ENCODE measurements around the gene SORCS2. TPM values are rescaled to one million over a fixed set of nuclear protein-coding genes. Genes with fewer than 3 reads are reported as not detected.

The SORCS2 gene
- total and polyA plus RNA-seq, 2 of the 4 experiments (the other 2 are of a cell fraction), result 0.36 to 0.62 TPM

DNA sequence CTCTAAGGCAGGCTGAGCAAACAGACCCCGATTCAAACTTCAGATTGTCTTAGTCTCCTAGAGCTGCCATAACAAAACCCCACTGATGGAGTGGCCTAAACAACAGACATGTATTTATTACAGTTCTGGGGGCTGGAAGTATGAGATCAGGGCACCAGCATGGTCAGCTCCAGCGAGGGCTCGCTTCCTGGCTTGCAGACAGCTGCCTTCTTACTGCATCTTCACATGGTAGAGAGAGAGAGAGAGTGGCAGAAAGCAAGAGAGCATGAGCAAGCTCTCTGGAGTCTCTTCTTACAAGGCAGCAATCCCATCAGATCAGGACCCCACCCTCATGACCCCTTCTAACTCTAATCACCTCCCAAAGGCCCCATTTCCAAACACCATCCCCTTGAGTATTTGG is 22.3 kb upstream of the SORCS2 start:
- BruUV-seq (replicated peaks), result no TSS peak
- H3K9ac ChIP-seq (ENCODE audit: low read depth, low read length), result no peak overlapping the region
- H3K27me3 ChIP-seq (ENCODE audit: control insufficient read depth, insufficient read depth, low read length), result peaks cover 47% of the 10 kb centered on the region
- no peak overlapping the region for H2AFZ ChIP-seq (replicated peaks; ENCODE audit: low read length, poor library complexity)
- no peaks in the 10 kb centered on the region for H3K79me1 ChIP-seq (ENCODE audit: low read depth in 1 of 2, low read length in 2 of 2)
- ChIA-PET CTCF (no interaction called here), POLR2A (ENCODE audit: unreplicated experiment) (no interaction called here)
- TF ChIP-seq MXI1 (IDR thresholded peaks at IDR 0.05; ENCODE audit: borderline replicate concordance, low read depth, low read length), result no peak
- no peak overlapping the region for H2AK5ac ChIP-seq (ENCODE audit: low read depth, low read length)
- no peak overlapping the region for H3K4ac ChIP-seq (ENCODE audit: low read depth, low read length)
- no peak overlapping the region for H3K27ac ChIP-seq (ENCODE audit: insufficient read depth, low read length)
- H4K8ac ChIP-seq (ENCODE audit: low read depth in 2 of 2, low read length in 2 of 2), result no peak overlapping the region
- no peak overlapping the region for H3K23ac ChIP-seq (ENCODE audit: low read depth, low read length)
- ATAC-seq (ENCODE audit: low read depth) (no peak), DNase-seq (no peak)
- no peaks in the 10 kb centered on the region for H4K20me1 ChIP-seq (ENCODE audit: insufficient read depth, low read length)
- H4K91ac ChIP-seq (ENCODE audit: insufficient read depth, low read depth, low read length), result no peak overlapping the region
- H2AK9ac ChIP-seq (replicated peaks; ENCODE audit: low read depth, low read length, poor library complexity), result no peak overlapping the region
- H4K5ac ChIP-seq (ENCODE audit: low read depth, low read length), result no peak overlapping the region
- H3K4me3 ChIP-seq (ENCODE audit: insufficient read depth, low read depth, low read length), result no peak overlapping the region
- no peaks in the 10 kb centered on the region for H3K9me1 ChIP-seq (ENCODE audit: insufficient read depth, low read length)
- no peak overlapping the region for H3K56ac ChIP-seq (ENCODE audit: extremely low read depth, insufficient read depth, low read length)
- H3K9me3 ChIP-seq (ENCODE audit: control insufficient read depth, insufficient read depth, low read length), result no peaks in the 10 kb centered on the region
- no peak overlapping the region for H2BK120ac ChIP-seq (ENCODE audit: low read depth, low read length)
- no peak overlapping the region for H3K14ac ChIP-seq (replicated peaks; ENCODE audit: low read depth, low read length)
- intact Hi-C loops (cut with micrococcal nuclease) (no loop called here), in situ Hi-C loops (cut with MboI; ENCODE audit: low sequenced_read_pairs) (no loop called here), dilution Hi-C loops (cut with HindIII; ENCODE audit: low sequenced_read_pairs, unreplicated experiment) (no loop called here)
- WGBS, 2 experiments (ENCODE audit: extremely low coverage in 2 of 2, insufficient read length in 1 of 2), result no CpG with 5 or more reads among the region's 3 CpGs
- no peak overlapping the region for H3K4me2 ChIP-seq (ENCODE audit: low read depth, low read length)
- no peaks in the 10 kb centered on the region for H3K36me3 ChIP-seq (ENCODE audit: control insufficient read depth, insufficient read depth, low read length)
- H2BK5ac ChIP-seq (ENCODE audit: low read depth, low read length, poor library complexity, severe bottlenecking), result no peak overlapping the region
- H3K4me1 ChIP-seq (ENCODE audit: control insufficient read depth, insufficient read depth, low read length), result no peaks in the 10 kb centered on the region
- H2BK15ac ChIP-seq (ENCODE audit: low read depth, low read length), result no peak overlapping the region
- no peak overlapping the region for H2BK20ac ChIP-seq (ENCODE audit: low read depth, low read length)
- H3K18ac ChIP-seq (ENCODE audit: low read depth, low read length), result no peak overlapping the region
